Mucosa of gallbladder (tissue), 1 donor: Measurements from ENCODE around the gene F8. TPM values are rescaled to one million over a fixed set of nuclear protein-coding genes. Genes with fewer than 3 reads are reported as not detected.

Experiments used
- total RNA-seq: library from RNA; stranded (reverse); gene quantifications from one replicate; pipeline ENCODE4 v1.2.1, GENCODE V29; 2021
- donor health status: DM: no; HTN: no; CAD: no.

Gene F8
- total RNA-seq, 1 donor from 2014 or later, result 5.5 TPM

Other genes with a start within 250 kb of the F8 start
- 48.5 TPM for gene MPP1, start 217.2 kb downstream of the F8 start, total RNA-seq
- gene SMIM9, start 188.1 kb downstream of the F8 start, total RNA-seq, result not detected
- gene F8A1, start 136.4 kb downstream of the F8 start, total RNA-seq, result 31.7 TPM
- 82.7 TPM for gene FUNDC2, start 4.1 kb upstream of the F8 start, total RNA-seq
- gene CMC4, start 48.4 kb upstream of the F8 start, total RNA-seq, result 10.1 TPM
- 18.7 TPM for gene MTCP1, start 48.4 kb upstream of the F8 start, total RNA-seq
- gene BRCC3, start 48.8 kb upstream of the F8 start, total RNA-seq, result 15.5 TPM
- gene VBP1, start 193.7 kb upstream of the F8 start, total RNA-seq, result 36.9 TPM
- 1.2 TPM for gene RAB39B, start 241.8 kb upstream of the F8 start, total RNA-seq